Fibroblast of pulmonary artery (primary cell): ENCODE results near the gene PI16.

ENCODE experiments used
- DNase-seq: peaks from one replicate; pipeline ENCODE4 v3.0.0-alpha.2; 2010; ENCODE audit warnings: low read depth
- H3K4me3 ChIP-seq: replicated peaks from 2 replicates; pipeline ENCODE4 v1.5.1; 2011; ENCODE audit warnings: low read depth, mild to moderate bottlenecking, control low read depth, low read length, moderate library complexity
- CTCF ChIP-seq: IDR thresholded peaks from 2 replicates; pipeline ENCODE4 v1.5.1; 2011; ENCODE audit warnings: mild to moderate bottlenecking, control low read depth, low read length, inconsistent platforms; ENCODE audit errors: missing control alignments

The PI16 gene

DNA sequence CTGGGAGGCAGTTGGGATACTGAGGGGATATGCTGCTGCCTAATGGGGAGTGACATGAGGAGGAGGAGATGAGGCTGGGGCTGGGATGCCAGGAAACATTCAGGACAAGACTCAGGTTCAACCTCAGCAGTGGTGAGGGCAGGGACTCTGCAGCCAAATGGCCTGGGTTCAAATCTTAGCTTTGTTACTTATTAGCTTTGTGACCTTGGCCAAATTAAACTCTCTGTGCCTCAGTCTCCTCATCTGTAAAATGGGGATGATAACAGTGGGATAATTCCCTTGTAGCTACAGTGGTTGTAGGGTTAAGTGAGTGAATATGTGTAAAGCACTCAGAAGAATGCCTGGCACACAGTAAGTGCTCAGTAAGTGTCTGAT lies 1.9 kb downstream of the PI16 start:
- no peak for TF ChIP-seq CTCF
- no peak overlapping the region for H3K4me3 ChIP-seq
- DNase-seq: no peak

GRCh38 chr6:36957773-36958271 lies 3.3 kb downstream of the PI16 start:
- no peak for DNase-seq
- no peak overlapping the region for H3K4me3 ChIP-seq
- TF ChIP-seq CTCF: no peak

- TF ChIP-seq CTCF: no peak
- H3K4me3 ChIP-seq: no peak overlapping the region
- no peak for DNase-seq
Observed at GRCh38 chr6:36958775-36959554, 4.4 kb downstream of the PI16 start.

DNA sequence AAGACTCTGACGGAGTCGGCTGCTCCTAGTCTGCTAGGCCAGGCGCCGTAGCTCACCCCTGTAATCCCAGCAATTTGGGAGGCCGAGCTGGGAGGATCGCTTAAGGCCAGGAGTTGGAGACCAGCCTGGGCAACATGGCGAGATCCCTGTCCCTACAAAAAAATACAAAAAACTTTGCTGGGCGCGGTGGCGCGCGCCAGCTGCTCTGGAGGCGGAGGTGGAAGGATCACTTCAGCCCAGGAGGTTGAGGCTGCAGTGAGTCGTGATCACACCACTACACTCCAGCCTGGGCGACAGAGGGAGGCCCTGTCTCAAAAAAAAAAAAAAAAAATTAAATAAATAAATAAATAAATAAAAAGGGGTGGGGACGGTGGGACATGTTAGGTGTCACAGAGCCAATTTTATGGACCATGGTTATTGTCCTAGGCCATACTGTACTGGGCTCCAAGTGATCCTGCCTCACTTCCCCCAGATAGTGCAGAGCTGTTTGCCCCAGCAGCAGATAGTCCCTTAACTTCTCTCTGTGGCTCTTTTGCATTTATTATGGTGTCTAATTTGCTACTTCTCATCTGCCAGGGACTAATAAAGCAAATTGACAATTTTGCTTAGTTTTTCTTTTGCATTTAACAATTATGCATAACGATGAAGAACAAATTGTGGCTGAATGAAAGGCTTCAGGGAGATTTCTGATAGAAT lies 5.2 kb downstream of the PI16 start:
- no peak overlapping the region for H3K4me3 ChIP-seq
- no peak for TF ChIP-seq CTCF
- no peak for DNase-seq

GRCh38 chr6:36961441-36962435 lies 7.2 kb downstream of the PI16 start:
- DNase-seq: no peak
- no peak overlapping the region for H3K4me3 ChIP-seq
- TF ChIP-seq CTCF: no peak

GRCh38 chr6:36962874-36963273 lies 8.3 kb downstream of the PI16 start:
- peak; percentile 68 for DNase-seq
- TF ChIP-seq CTCF: no peak
- no peak overlapping the region for H3K4me3 ChIP-seq
